ENCODE results near the gene HOXD12. TPM values are rescaled to one million over a fixed set of nuclear protein-coding genes. Genes with fewer than 3 reads are reported as not detected.

The HOXD12 gene
- total RNA-seq, 1 experiment from 2014 or later: 0.12 TPM

DNA sequence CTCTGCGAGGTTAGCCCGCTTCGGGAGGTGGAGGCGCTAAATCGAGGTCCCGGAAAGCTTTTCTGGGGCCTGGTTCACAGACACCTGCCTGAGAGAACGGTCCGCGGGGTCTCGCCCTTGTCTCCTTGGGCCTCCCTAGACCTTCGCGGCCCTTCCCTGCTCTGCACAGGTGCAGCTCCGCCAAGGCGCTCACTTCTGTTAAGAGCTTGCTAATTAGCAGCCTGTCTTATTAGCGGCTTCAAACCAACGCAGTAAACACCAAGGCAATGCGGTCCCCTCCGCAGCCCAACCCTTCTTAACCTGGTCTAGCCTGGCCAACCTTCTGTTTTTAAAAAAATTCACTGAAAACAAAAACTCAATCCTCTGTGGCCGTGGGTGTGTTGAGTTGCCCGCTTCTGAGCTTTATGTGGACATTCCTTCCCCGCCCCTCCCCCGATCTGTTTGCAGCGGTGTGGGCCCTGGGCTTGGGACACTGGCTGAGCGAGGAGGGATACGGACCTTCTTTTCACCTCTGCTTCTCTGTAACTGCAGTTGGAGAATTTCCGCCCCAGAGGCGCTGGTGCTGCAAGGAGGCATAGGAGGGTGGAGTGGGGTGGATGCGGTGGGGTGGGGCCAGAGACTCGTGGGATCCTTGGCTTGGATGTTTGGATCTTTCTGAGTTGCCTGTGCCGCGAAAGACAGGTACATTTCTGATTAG, 48.4 kb downstream of the HOXD12 start:
- no peak for DNase-seq (ENCODE audit: low read depth)

- no peak for DNase-seq (ENCODE audit: low read depth)
These were observed 49.3 kb downstream of the HOXD12 start for GRCh38 chr2:176148751-176149421.

- no peak for DNase-seq (ENCODE audit: low read depth)
These were observed 49.9 kb downstream of the HOXD12 start for GRCh38 chr2:176149481-176149938.

DNA sequence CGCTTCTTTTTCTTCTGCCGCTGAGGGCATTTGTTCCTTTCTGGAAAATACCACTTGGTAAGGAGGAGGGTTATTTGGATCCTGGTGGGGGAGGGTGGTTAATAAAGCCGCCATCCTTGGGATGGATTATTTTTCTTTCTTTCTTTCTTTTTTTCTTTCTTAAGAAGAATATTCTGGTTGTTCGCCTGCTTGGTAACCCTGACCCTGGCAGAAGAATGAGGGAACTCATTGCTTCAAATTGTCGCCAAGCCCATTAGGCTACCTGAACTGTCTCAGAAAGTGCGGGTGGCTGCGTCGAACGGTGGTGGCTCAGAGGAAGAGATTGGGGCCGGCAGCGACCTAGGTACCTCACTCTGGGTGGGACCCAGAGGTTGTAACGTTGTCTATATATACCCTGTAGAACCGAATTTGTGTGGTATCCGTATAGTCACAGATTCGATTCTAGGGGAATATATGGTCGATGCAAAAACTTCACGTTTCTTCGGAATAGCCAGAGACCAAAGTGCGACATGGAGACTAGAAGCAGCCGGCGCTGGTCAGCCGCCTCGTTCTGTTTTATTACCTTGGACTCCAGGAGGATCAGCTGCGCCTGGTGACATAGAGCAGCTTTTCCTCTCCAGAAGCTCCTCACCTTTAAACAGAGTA, 50.5 kb downstream of the HOXD12 start:
- DNase-seq (ENCODE audit: low read depth): no peak

DNA sequence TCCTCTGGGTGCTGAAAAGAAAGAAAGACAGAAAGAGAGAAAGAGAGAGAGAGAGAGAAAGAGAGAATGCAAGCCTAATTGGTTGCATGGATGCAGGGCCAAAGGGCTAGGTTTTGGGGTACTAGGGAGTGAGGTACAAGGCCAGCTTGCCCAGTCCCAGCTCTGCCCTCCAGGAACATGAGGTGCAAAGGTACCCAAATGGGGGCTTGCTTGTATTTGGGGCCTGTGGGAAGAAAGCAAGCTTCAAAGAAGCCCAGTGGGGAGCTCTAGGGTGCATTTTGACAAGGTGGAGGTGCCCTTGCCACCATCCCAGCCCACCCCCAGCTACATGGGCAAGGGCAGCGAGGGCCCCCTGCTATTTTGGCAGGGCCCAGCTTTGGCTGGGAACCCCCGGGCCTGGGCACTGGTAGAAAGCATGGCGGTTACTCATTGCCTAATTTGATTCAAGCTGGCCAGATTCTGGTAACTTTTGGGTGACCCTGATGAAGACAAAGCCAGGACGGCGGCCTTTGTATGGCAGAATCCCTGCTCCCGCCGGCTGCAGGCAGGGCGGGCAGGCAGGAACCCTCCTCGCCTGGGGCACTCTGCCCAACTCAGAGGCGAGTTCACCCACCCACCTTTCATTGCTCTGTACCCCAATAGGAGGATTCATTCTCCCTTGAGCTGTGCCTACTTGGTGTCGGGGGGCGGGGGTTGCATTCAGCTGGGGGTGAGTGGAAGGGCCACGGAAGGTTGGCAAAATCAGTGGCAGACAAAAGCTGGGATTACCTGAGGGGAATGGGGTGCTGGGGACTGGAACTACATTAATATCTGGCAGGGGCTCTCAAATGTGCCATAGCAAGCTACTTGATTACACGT, 51.2 kb downstream of the HOXD12 start:
- no peak for DNase-seq (ENCODE audit: low read depth)

DNA sequence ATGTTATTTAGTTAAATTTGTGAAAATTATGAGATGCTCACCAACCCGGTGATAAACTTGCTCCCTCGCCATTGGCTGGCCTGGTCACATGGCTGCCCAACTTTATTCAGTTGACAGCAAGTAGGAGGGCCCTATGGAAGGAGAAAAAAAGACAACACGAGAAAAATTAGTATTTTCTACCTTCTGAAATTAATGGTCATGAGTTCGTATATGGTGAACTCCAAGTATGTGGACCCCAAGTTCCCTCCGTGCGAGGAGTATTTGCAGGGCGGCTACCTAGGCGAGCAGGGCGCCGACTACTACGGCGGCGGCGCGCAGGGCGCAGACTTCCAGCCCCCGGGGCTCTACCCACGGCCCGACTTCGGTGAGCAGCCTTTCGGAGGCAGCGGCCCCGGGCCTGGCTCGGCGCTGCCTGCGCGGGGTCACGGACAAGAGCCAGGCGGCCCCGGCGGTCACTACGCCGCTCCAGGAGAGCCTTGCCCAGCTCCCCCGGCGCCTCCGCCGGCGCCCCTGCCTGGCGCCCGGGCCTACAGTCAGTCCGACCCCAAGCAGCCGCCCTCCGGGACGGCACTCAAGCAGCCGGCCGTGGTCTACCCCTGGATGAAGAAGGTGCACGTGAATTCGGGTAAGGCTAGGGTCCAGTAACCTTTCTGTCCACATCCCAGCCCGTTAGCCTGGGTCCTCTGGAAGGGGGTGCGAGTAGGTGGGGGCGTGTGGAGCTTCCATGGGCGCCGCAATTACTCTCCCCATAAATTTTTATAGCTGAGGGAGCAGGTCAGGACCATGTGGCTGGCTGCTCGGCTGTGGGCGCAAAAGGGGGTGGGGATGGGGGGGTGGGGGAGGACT, 52.1 kb downstream of the HOXD12 start, which contains the start of gene HOXD4:
HOXD4 (plus strand) TSS at position 109 of the 846 bp plus-strand sequence; CDS start at position 193, 84 bp downstream.
- no peak for DNase-seq (ENCODE audit: low read depth)

Other genes with a start within 250 kb of the HOXD12 start
- gene LNPK, start 97.5 kb upstream of the HOXD12 start, total RNA-seq (2014; rRNA removed; shearing (Covaris generic)): 20.8 and 27.7 TPM in 2 replicates
- gene EVX2, start 15.8 kb upstream of the HOXD12 start, total RNA-seq (2014; rRNA removed; shearing (Covaris generic)): not detected in 2 replicates
- 2.1 and 3.6 TPM in 2 replicates for gene HOXD13, start 7.1 kb upstream of the HOXD12 start, total RNA-seq (2014; rRNA removed; shearing (Covaris generic))
- 14.3 and 16.9 TPM in 2 replicates for gene HOXD11, start 7.5 kb downstream of the HOXD12 start, total RNA-seq (2014; rRNA removed; shearing (Covaris generic))
- gene HOXD10, start 17.0 kb downstream of the HOXD12 start, total RNA-seq (2014; rRNA removed; shearing (Covaris generic)): 9.3 and 15.0 TPM in 2 replicates
- 0.57 and 0.86 TPM in 2 replicates for gene HOXD9, start 22.9 kb downstream of the HOXD12 start, total RNA-seq (2014; rRNA removed; shearing (Covaris generic))
- gene HOXD8, start 29.9 kb downstream of the HOXD12 start, total RNA-seq (2014; rRNA removed; shearing (Covaris generic)): 0.49 and 0.84 TPM in 2 replicates
- gene HOXD4, start 51.8 kb downstream of the HOXD12 start, total RNA-seq (2014; rRNA removed; shearing (Covaris generic)): 0.05 TPM in 1 of 2 replicates, not detected in the other
- gene HOXD3, start 57.5 kb downstream of the HOXD12 start, total RNA-seq (2014; rRNA removed; shearing (Covaris generic)): 0.12 and 0.30 TPM in 2 replicates
- not detected in 2 replicates for gene HOXD1, start 88.9 kb downstream of the HOXD12 start, total RNA-seq (2014; rRNA removed; shearing (Covaris generic))
- gene MTX2, start 169.6 kb downstream of the HOXD12 start, total RNA-seq (2014; rRNA removed; shearing (Covaris generic)): 29.8 and 36.0 TPM in 2 replicates